Coronary artery (tissue), 2 donors: ENCODE data around the gene PACSIN2.
A peak's percentile ranks its signal among the peaks of the same experiment; 100 is the strongest.

Experiments
- DNase-seq: peaks from one replicate; pipeline ENCODE4 v3.0.0-alpha.2; 2017; ENCODE audit warnings: low spot score
- H3K27ac ChIP-seq, 2 donors: fragments of 200-600 bp; sonication (generic); one replicate each; pipeline ENCODE4 v1.5.1; 2016 to 2019
- H3K4me3 ChIP-seq: fragments of 200-600 bp; sonication (generic); 2 replicates; pipeline ENCODE4 v1.5.1; 2016; ENCODE audit warnings: mild to moderate bottlenecking, moderate library complexity
- TF ChIP-seq, protein P1 (sequence below): fragments of 200-600 bp; sonication (generic); IDR thresholded peaks from one replicate; pipeline ENCODE4 v1.5.1; 2019; ENCODE audit warnings: antibody characterized with exemption

PACSIN2 gene

GRCh38 chr22:43042101-43042780 is 27.3 kb upstream of the PACSIN2 start:
- DNase-seq: no peak
- TF ChIP-seq, protein P1, sequence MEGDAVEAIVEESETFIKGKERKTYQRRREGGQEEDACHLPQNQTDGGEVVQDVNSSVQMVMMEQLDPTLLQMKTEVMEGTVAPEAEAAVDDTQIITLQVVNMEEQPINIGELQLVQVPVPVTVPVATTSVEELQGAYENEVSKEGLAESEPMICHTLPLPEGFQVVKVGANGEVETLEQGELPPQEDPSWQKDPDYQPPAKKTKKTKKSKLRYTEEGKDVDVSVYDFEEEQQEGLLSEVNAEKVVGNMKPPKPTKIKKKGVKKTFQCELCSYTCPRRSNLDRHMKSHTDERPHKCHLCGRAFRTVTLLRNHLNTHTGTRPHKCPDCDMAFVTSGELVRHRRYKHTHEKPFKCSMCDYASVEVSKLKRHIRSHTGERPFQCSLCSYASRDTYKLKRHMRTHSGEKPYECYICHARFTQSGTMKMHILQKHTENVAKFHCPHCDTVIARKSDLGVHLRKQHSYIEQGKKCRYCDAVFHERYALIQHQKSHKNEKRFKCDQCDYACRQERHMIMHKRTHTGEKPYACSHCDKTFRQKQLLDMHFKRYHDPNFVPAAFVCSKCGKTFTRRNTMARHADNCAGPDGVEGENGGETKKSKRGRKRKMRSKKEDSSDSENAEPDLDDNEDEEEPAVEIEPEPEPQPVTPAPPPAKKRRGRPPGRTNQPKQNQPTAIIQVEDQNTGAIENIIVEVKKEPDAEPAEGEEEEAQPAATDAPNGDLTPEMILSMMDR: no peak
- H3K4me3 ChIP-seq: no peak overlapping the region
- no peak overlapping the region for H3K27ac ChIP-seq

- TF ChIP-seq, protein P1: no peak
- H3K27ac ChIP-seq: no peak overlapping the region
- no peak overlapping the region for H3K4me3 ChIP-seq
- DNase-seq: no peak
Observed at GRCh38 chr22:43039800-43040199, 24.9 kb upstream of the PACSIN2 start.

DNA sequence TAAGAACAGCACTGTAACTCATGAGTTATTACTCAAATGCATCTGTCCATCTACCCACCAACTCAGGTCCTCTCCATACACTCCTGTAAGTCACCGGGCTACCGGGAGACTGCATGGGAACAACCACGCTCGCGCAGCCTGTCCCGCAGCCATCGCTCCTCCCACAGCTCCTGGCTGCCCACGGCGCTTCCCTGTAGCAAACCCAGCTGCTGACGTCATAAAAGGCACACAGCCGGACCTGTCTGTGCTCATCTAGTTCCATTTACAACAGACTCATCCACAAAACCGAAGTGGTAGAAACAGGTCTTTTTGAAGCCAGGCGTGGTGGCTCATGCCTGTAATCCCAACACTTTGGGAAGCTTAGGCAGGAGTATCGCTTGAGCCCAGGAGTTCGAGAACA is 23.4 kb upstream of the PACSIN2 start:
- Histone ChIP-seq H3K4me3 (no peak overlapping the region), H3K27ac (no peak overlapping the region)
- TF ChIP-seq, protein P1: no peak
- no peak for DNase-seq

GRCh38 chr22:43036282-43036829 is 21.4 kb upstream of the PACSIN2 start:
- TF ChIP-seq, protein P1: no peak
- Histone ChIP-seq H3K27ac (peak overlapping the region in 1 of 2 donors; percentile 58), H3K4me3 (no peak overlapping the region)
- peak; percentile 83 for DNase-seq

DNA sequence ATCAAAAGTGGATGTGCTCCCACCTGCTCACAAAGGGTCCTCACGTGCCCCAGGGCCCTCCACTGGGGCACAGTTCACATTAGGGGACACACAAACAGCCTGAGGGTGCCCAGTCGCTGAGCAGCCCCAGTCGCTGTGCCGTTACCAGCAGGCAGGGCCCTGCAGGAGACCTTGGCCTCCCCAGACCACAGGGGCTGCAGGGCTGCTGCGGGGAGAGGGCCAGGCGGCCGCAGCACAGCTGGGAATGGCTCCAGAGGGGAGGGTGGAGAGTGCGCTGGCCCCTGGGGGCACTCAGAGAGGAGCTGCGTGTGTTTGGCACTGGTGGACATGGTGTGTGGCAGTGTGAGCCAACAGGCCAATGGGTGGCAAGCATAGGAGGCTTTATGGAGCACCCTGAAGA is 20.3 kb upstream of the PACSIN2 start:
- DNase-seq: no peak
- no peak overlapping the region for H3K4me3 ChIP-seq
- H3K27ac ChIP-seq: no peak overlapping the region
- TF ChIP-seq, protein P1: no peak

GRCh38 chr22:43031617-43032016 is 16.7 kb upstream of the PACSIN2 start:
- no peak for DNase-seq
- TF ChIP-seq, protein P1: no peak
- H3K27ac ChIP-seq: no peak overlapping the region
- H3K4me3 ChIP-seq: no peak overlapping the region

GRCh38 chr22:43018615-43019014 is 3.7 kb upstream of the PACSIN2 start:
- TF ChIP-seq, protein P1: no peak
- no peak overlapping the region for H3K27ac ChIP-seq
- DNase-seq: no peak
- H3K4me3 ChIP-seq: no peak overlapping the region
